HG03103 (cell line): Measurements from ENCODE around the gene ADAMTS17.

Experiments
- ATAC-seq: cut with Tn5 transposase; IDR thresholded peaks from one replicate; pipeline ENCODE4 v1.9.1; 2021; ENCODE audit warnings: low read depth; ENCODE audit not compliant: unreplicated experiment

ADAMTS17 gene

DNA sequence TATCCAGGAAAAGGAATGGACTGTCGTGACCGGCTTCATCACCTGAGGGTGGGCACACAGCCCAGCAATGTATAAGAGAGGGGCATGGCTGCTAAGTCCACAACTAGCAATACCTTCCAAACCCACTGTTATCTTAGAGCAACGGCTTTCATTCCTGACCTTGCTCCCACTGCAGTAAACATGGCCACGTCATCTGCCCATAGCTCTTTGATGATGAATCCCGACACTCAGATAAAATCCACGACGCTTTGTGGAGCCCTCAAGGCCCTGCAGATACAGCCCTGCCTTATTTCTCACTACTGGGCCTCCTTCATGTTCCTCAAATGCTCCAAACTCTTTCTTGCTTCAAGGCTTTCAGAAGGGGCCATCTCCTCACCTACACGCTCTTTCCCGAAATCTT lies 114.0 kb downstream of the ADAMTS17 start:
- ATAC-seq, result no peak

GRCh38 chr15:100226107-100226506 lies 115.7 kb downstream of the ADAMTS17 start:
- no peak for ATAC-seq

- ATAC-seq, result no peak
These were observed 117.3 kb downstream of the ADAMTS17 start for GRCh38 chr15:100224206-100225185.

DNA sequence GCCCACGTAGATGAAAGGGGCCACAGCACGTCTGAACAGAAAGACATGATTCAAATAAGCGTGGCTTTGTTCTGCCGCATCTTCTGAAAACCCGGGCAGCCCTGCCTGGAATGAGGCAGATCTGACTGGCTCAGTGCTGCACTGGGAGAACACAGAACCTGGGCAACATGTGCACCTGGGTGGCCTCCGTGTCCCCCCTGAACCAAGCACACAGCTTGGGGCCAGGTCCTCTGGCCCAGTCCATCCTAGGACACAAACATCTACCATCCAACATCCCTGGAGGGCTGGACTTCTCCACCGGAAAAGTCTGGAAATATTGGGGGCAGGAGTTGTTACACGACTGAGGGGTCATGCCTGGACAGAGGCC lies 119.4 kb downstream of the ADAMTS17 start:
- ATAC-seq, result no peak

- no peak for ATAC-seq
These were observed 120.1 kb downstream of the ADAMTS17 start for GRCh38 chr15:100221471-100222348.

DNA sequence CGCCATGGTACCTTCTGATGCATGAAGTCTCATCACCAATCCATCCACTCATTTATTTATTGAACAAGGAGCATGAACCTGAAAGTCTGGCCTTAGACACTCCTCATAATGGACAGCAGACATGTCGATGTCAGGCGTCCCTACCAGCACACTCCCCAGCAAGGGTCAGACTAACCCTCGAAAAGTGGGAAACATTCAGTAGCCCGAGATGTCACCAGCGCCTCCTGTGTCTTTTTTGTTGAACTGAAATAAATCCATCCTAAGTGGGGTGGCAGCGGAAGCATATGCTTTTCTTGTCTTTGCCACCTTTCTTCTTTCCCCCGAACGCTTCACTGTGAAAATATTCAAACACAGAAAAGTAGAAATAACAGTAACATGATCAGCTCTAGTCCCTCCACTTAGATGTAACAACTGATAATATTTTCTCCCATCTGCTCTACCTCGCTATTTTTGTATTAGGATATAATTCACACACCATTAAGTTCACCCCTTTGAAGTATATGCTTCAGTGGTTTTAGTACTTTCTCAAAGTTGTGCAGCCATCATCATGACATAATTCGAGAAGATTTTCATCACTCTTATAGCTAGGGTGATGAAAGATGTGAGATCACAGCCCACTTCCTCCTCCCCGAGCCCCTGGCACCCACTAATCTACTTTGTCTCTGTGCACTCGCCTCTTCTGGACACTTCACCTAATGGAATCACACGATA lies 121.6 kb downstream of the ADAMTS17 start:
- no peak for ATAC-seq

GRCh38 chr15:100218434-100218833 lies 123.3 kb downstream of the ADAMTS17 start:
- no peak for ATAC-seq

DNA sequence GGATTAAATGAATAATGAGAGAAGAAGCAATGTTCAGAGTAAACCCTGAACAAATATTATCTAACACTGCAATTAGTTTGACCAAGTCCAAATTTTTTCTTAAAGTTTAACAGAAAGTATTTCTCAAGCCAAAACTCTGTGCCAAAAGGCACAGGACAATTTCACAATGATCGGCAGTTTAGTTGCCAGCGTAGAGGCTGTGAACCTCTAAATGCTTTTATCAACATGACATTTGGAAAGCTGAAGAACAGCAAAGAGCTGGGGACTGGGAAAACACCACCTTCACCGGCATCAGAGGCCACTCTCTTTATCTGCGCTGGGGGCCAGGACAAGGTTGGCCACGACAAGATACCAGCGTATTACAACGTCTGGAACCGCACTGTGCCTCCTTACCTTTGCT lies 125.6 kb downstream of the ADAMTS17 start:
- ATAC-seq, result no peak

- ATAC-seq, result no peak
These were observed 126.0 kb downstream of the ADAMTS17 start for GRCh38 chr15:100215843-100216169.

DNA sequence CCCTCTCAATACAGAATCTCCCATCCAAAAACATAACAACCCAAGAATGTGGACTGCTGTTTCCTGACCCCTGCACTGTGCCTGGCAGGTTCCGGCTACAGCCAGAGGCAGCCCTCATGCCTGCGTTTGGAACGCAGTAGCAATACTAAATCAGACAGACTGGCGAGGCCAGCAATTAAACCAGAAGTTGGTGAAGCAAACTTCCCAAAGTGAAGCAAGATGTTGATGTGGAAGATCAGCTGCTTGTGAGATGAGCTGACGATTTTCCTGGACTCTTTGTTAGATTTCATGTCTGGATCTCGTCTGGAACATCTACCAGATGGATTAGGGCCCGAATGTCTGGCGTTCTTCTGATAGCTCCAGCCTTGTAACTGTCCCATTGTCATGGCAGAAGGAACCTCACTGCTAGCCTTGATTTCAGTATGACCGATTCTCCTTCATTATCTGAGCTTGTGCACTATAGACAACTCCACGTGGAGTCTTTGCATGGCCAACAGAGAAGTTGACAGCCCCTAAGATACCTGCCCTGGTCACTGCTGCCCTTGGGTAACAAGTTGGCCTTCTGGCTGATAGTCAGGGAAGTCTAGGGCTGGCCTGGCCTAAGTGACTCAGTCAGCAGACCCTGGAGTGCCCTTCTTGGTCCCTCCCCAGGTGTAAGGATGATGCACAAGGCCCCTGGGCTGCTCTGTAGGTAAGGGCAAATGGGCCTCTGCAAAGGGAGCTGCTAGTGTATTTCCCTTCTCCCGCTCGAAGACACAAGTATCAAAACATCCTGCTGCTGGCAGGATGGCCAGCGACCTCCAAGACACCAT lies 126.5 kb downstream of the ADAMTS17 start:
- ATAC-seq, result no peak

DNA sequence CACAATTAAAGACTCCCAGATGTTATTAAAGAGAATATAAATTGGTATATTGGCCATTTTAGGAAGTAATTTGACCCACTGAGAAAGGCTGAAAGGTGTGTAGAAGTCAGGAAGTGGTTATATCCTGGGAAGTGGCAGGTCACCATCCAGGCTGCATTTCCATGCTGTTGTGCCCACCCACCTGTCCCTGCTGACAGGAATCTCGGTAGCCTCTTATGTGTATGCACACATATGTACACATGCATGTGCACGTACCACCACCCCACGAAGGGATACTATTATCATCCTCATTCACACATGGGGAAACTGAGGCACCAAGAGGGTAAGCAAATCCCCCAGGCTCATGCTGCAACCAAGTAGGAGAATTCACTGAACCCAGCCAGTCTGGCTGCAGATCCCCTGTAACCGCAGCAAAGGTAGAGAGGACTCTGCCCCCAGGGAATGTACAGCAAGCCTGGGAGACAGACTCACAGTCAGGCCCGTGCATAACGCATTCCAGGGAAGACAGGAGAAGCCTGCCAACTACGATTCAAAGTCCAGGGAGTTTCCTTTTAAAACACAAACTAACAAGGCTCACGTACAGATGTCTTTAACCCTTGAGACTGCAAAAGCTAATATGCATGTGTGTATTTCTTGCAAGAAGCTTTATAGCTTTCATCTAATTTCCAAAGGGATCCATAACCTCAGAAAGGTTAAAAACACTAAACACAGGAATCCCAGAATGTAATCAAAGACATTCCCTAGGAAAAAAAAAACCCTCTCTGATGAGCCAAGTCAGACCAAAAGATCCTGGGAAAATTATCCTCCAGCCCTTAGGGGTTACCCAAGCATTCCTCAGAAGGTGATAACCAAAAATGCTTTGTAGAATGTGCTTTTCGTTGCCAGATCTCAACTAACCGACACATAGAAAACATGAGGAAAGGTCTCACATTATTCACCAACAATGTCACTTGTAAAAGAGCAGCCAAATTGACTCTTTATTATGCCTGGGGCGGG lies 129.6 kb downstream of the ADAMTS17 start:
- no peak for ATAC-seq

DNA sequence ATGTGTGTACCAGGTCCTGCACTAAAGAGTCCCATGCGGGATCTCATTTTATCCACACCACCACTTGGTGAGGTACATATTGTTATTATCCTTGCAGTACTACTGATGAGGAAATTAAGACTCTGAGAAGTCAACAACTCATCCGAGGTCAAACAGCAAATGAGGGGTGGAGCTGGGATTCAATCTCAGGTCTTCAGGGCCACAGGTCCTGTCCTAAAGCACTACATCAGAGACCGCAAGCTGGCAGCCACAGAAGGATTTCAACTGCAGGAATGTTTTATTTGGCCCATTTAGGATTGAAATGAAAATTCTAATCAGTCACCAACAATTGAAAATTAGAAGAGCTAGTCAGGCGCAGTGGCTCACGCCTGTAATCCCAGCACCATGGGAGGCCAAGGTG lies 131.4 kb downstream of the ADAMTS17 start:
- ATAC-seq, result no peak

GRCh38 chr15:100208921-100209603 lies 132.7 kb downstream of the ADAMTS17 start:
- no peak for ATAC-seq

GRCh38 chr15:100207053-100207452 lies 134.7 kb downstream of the ADAMTS17 start:
- ATAC-seq, result no peak

- ATAC-seq, result no peak
These were observed 135.1 kb downstream of the ADAMTS17 start for GRCh38 chr15:100206643-100207042.

GRCh38 chr15:100205549-100206295 lies 136.1 kb downstream of the ADAMTS17 start:
- no peak for ATAC-seq

GRCh38 chr15:100204771-100205170 lies 137.0 kb downstream of the ADAMTS17 start:
- ATAC-seq, result no peak

DNA sequence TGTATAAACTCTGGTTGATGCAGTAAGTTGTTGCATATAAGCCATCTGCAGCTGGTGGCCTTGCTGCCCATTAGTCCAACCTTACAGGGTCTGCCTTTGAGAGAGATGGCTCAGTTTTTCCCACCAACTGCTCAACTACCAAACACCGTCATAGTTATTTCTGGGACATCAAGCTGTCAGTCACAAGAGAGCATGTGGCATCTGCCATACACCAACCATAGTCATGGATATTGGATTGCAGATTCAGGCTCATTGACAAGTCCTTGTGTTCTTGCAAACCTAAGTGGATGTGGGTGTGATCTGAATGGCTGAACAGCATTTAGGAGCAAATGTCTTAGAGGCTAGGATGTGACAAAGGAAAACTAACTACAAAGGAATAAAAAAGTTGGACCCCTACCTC lies 137.6 kb downstream of the ADAMTS17 start:
- ATAC-seq, result no peak
